ENCODE data around the gene ACO2. TPM values are rescaled to one million over a fixed set of nuclear protein-coding genes. Genes with fewer than 3 reads are reported as not detected.

The ACO2 gene
- total RNA-seq, 1 donor from 2014 or later = 153 TPM

- Mint-ChIP-seq H3K4me1 (peaks cover 19% of the 10 kb centered on the region), H3K27ac (no peak overlapping the region), H3K9me3 (no peaks in the 10 kb centered on the region), H3K4me3 (no peak overlapping the region), H3K27me3 (no peaks in the 10 kb centered on the region), H3K36me3 (ENCODE audit: low read depth) (peaks cover 74% of the 10 kb centered on the region)
- ATAC-seq (ENCODE audit: low read depth) (no peak), DNase-seq (no peak)
- no peak for TF ChIP-seq CTCF (IDR thresholded peaks at IDR 0.05)
- CTCF ChIA-PET = interaction anchor here (6.2 kb wide), 1 partner anchor 121 kb away, joined by 111 read pairs; no protein-coding TSS in a partner anchor
- POLR2A ChIA-PET = interaction anchor here (0.5 to 2.5 kb wide), 6 partner anchors 11 to 1477 kb away, joined by 3 to 7 read pairs (median 4); partner anchors contain the start of genes ACO2 and PHF5A
- intact Hi-C loops (cut with micrococcal nuclease) = no loop called here
Observed at GRCh38 chr22:41523464-41524221, 54.7 kb downstream of the ACO2 start.

- H3K9me3 Mint-ChIP-seq = no peaks in the 10 kb centered on the region
- H3K27me3 Mint-ChIP-seq = no peaks in the 10 kb centered on the region
- ChIA-PET POLR2A (interaction anchor here (0.5 to 2.5 kb wide), 7 partner anchors 11 to 1478 kb away, joined by 3 to 7 read pairs (median 6); partner anchors contain the start of genes ACO2, PHF5A and TOB2), CTCF (interaction anchor here (6.2 kb wide), 1 partner anchor 122 kb away, joined by 111 read pairs; no protein-coding TSS in a partner anchor)
- H3K4me1 Mint-ChIP-seq = peaks cover 19% of the 10 kb centered on the region
- peak overlapping the region; percentile 46 for H3K27ac Mint-ChIP-seq
- ATAC-seq (ENCODE audit: low read depth) = no peak
- H3K4me3 Mint-ChIP-seq = no peak overlapping the region
- no peak for DNase-seq
- intact Hi-C loops (cut with micrococcal nuclease) = no loop called here
- no peak for TF ChIP-seq CTCF (IDR thresholded peaks at IDR 0.05)
- peaks cover 77% of the 10 kb centered on the region for H3K36me3 Mint-ChIP-seq (ENCODE audit: low read depth)
Observed at GRCh38 chr22:41524251-41524661, 55.3 kb downstream of the ACO2 start.

GRCh38 chr22:41524809-41525449 lies 56.0 kb downstream of the ACO2 start:
- Mint-ChIP-seq H3K4me3 (no peak overlapping the region), H3K4me1 (peaks cover 19% of the 10 kb centered on the region), H3K9me3 (no peaks in the 10 kb centered on the region), H3K27ac (peak overlapping the region; percentile 46), H3K36me3 (ENCODE audit: low read depth) (peaks cover 76% of the 10 kb centered on the region), H3K27me3 (no peaks in the 10 kb centered on the region)
- POLR2A ChIA-PET = interaction anchor here (0.6 to 2.5 kb wide), 5 partner anchors 47 to 121 kb away, joined by 3 to 6 read pairs (median 6); partner anchors contain the start of genes ACO2, PHF5A and TOB2
- ATAC-seq (ENCODE audit: low read depth) (peak; percentile 53), DNase-seq (no peak)
- intact Hi-C loops (cut with micrococcal nuclease) = no loop called here
- TF ChIP-seq CTCF (IDR thresholded peaks at IDR 0.05) = no peak
- CTCF ChIA-PET = interaction anchor here (6.2 kb wide), 1 partner anchor 122 kb away, joined by 111 read pairs; no protein-coding TSS in a partner anchor

- no peak for TF ChIP-seq CTCF (IDR thresholded peaks at IDR 0.05)
- no peak for DNase-seq
- no peaks in the 10 kb centered on the region for H3K27me3 Mint-ChIP-seq
- peaks cover 80% of the 10 kb centered on the region for H3K36me3 Mint-ChIP-seq (ENCODE audit: low read depth)
- CTCF ChIA-PET = interaction anchor here (1.7 to 6.2 kb wide), 2 partner anchors 57 to 123 kb away, joined by 4 to 111 read pairs; partner anchors contain the start of genes ACO2 and PHF5A
- intact Hi-C loops (cut with micrococcal nuclease) = loop anchor here (1.0 to 2.0 kb wide), 4 partner anchors 24 to 121 kb away; partner anchors contain the start of genes ACO2, PHF5A and TOB2
- peak overlapping the region; percentile 46 for H3K27ac Mint-ChIP-seq
- H3K9me3 Mint-ChIP-seq = no peaks in the 10 kb centered on the region
- peaks cover 19% of the 10 kb centered on the region for H3K4me1 Mint-ChIP-seq
- no peak for ATAC-seq (ENCODE audit: low read depth)
- H3K4me3 Mint-ChIP-seq = no peak overlapping the region
- POLR2A ChIA-PET = interaction anchor here (0.6 to 2.5 kb wide), 4 partner anchors 47 to 110 kb away, joined by 3 to 6 read pairs (median 5); partner anchors contain the start of genes ACO2, PHF5A and TOB2
Observed at GRCh38 chr22:41525450-41526225, 56.7 kb downstream of the ACO2 start.
